ENCODE results near the gene NPAS3. TPM values are rescaled to one million over a fixed set of nuclear protein-coding genes. Genes with fewer than 3 reads are reported as not detected.

The NPAS3 gene
- total RNA-seq, 1 donor = 0.86 TPM

DNA sequence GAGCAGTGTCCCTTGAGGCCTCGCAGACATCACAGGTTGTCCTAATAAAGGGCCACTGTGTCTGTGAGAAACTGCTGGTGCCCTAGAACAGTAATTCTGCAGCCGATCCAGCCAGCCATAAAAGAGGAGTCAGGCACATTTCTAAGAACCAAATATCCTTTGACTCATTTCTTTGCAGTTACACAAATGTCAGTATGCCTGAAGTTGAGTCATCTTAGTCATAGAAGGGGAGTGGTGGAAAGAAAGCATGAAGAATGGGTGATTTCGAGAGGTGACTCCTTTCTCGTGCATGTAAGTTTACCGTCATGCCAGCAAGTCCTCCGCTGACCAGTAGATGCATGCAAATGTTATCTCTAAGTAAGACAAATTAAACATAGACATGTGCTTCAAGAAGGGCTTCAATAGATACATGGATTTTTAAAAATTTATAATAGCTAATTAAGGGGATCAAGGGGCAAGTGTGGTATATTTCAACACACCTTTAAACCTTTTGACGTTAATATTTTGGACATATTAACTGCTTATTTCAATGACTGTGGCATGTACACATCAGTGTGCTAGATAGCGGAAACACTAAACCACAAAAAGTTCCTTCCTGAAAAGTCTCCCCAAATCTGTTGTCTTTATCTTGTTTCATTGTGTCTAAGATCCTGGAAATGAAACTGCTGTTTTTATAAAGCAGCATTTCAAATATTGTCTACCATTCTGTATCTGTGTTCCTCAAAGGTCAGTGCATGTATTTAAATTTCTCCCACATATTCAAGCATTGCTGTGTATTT lies 497.4 kb downstream of the NPAS3 start:
- DNase-seq (ENCODE audit: low read depth) = peak; percentile 22
- TF ChIP-seq CTCF (IDR thresholded peaks at IDR 0.05; ENCODE audit: insufficient read depth, low read depth, low read length) = no peak
- H3K4me3 ChIP-seq (ENCODE audit: low read depth, low read length) = no peak overlapping the region

- no peak for TF ChIP-seq CTCF (IDR thresholded peaks at IDR 0.05; ENCODE audit: insufficient read depth, low read depth, low read length)
- no peak for DNase-seq (ENCODE audit: low read depth)
- no peak overlapping the region for H3K4me3 ChIP-seq (ENCODE audit: low read depth, low read length)
Observed at GRCh38 chr14:33441633-33442032, 503.0 kb downstream of the NPAS3 start.

DNA sequence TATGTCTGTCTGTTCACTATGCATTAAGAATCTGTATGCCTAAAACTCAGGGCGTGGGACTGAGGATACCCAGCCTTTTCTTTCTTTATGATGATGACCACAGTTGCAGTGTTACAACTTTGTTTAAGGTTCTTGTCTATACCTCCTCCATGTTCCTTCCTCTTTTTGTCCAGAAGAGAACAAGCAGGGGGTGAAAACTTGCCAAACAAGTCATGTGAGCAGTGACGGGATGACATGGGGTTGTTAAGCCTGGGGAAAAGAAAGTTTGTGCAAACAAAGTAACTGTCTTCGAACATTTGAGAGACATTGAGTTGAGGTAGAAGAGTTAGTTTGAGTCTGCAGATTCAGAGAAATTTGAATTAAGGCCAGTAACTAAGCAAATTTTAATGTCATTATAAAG lies 505.5 kb downstream of the NPAS3 start:
- DNase-seq (ENCODE audit: low read depth) = no peak
- H3K4me3 ChIP-seq (ENCODE audit: low read depth, low read length) = no peak overlapping the region
- TF ChIP-seq CTCF (IDR thresholded peaks at IDR 0.05; ENCODE audit: insufficient read depth, low read depth, low read length) = no peak

GRCh38 chr14:33449268-33449667 lies 510.6 kb downstream of the NPAS3 start:
- H3K4me3 ChIP-seq (ENCODE audit: low read depth, low read length) = no peak overlapping the region
- DNase-seq (ENCODE audit: low read depth) = no peak
- TF ChIP-seq CTCF (IDR thresholded peaks at IDR 0.05; ENCODE audit: insufficient read depth, low read depth, low read length) = no peak

DNA sequence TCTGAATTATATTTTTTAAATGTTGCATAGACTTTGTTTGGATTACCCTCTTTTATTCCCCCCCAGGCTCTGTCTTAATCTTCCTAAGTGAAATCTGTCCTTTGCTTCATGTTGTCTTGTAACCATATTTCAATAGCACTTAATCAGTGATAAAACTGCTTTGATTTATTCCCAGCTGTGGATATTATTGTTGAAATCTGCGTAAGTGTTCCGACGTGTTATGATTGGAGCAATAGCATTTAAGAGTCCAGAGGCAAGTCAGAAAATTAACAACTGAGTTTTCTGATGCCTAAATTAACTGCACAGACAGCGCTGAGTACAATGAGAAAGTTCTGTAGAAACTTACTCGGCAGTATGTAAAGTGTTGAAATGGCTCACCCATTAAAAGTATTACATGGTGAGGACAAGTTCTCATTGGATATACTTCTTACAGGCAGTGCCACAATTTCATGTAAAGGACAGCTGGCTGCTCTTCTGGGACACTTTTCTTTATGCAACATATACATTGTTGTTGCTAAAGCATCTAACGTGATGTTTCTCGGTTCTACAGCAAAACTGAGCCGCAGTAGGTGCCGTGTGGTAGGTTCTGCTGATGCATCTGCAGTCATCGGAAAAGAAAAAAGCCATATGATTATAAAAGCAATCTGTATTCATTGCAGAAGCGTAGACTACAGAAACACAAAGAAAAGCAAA lies 511.2 kb downstream of the NPAS3 start:
- no peak for TF ChIP-seq CTCF (IDR thresholded peaks at IDR 0.05; ENCODE audit: insufficient read depth, low read depth, low read length)
- DNase-seq (ENCODE audit: low read depth) = no peak

DNA sequence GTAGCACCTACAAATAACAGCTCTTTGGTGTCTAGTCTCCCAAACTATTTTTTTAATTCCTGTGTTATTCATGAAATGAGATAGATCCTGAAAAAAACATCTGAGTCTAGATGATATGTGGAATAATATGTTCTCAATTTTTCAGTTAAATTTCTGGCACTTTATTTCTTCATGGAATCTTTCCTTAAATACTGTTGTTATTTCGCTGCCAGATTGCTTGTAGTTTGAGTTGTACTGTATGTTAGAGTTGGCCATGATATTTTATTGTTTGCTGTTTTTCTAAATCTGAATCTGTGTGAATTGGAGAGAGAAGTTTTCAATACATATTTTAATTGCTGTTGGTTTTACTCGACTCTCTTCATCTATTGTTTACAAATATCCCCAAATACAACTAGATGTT lies 511.7 kb downstream of the NPAS3 start:
- no peak overlapping the region for H3K4me3 ChIP-seq (ENCODE audit: low read depth, low read length)
- no peak for DNase-seq (ENCODE audit: low read depth)
- TF ChIP-seq CTCF (IDR thresholded peaks at IDR 0.05; ENCODE audit: insufficient read depth, low read depth, low read length) = no peak

More for the DNA sequence above, 511.2 kb downstream of the NPAS3 start:
- H3K4me3 ChIP-seq (ENCODE audit: low read depth, low read length) = no peak overlapping the region

All from fibroblast of villous mesenchyme (primary cell).